Measurements from ENCODE around the gene ZFYVE19.

Gene ZFYVE19

GRCh38 chr15:40821195-40821594, 14.3 kb downstream of the ZFYVE19 start:
- DNase-seq, result no peak

GRCh38 chr15:40823572-40824343, 16.9 kb downstream of the ZFYVE19 start:
- no peak for DNase-seq

GRCh38 chr15:40825661-40826422, 19.0 kb downstream of the ZFYVE19 start:
- DNase-seq, result no peak

GRCh38 chr15:40826423-40827075, 19.7 kb downstream of the ZFYVE19 start:
- no peak for DNase-seq

GRCh38 chr15:40828447-40829036, 21.7 kb downstream of the ZFYVE19 start, which contains the start of gene PPP1R14D:
TSS of gene PPP1R14D (minus strand) at chr15:40828708. CDS start at chr15:40828641, 67 bp downstream.
- DNase-seq, result no peak

GRCh38 chr15:40829115-40829514, 22.2 kb downstream of the ZFYVE19 start:
- DNase-seq, result no peak

- no peak for DNase-seq
Measured at GRCh38 chr15:40830884-40831283, 24.0 kb downstream of the ZFYVE19 start.

- no peak for DNase-seq
Measured at GRCh38 chr15:40831861-40832260, 25.0 kb downstream of the ZFYVE19 start.

GRCh38 chr15:40832903-40833302, 26.0 kb downstream of the ZFYVE19 start:
- no peak for DNase-seq

GRCh38 chr15:40836020-40836419, 29.1 kb downstream of the ZFYVE19 start:
- no peak for DNase-seq

GRCh38 chr15:40838756-40839155, 31.9 kb downstream of the ZFYVE19 start:
- DNase-seq, result no peak

- DNase-seq, result no peak
Measured at GRCh38 chr15:40841741-40842140, 34.9 kb downstream of the ZFYVE19 start.

- DNase-seq, result no peak
Measured at GRCh38 chr15:40843261-40843884, 36.5 kb downstream of the ZFYVE19 start.

GRCh38 chr15:40843885-40844695, 37.2 kb downstream of the ZFYVE19 start, which contains the start of gene SPINT1:
TSS of gene SPINT1 (plus strand) at chr15:40844048. CDS start at chr15:40844555, 507 bp downstream.
- DNase-seq, result no peak

- no peak for DNase-seq
Measured at GRCh38 chr15:40844696-40845030, 37.8 kb downstream of the ZFYVE19 start.

- DNase-seq, result no peak
Measured at GRCh38 chr15:40845036-40845435, 38.1 kb downstream of the ZFYVE19 start.

GRCh38 chr15:40845511-40846284, 38.8 kb downstream of the ZFYVE19 start:
- DNase-seq, result peak; percentile 62

GRCh38 chr15:40846841-40847222, 39.9 kb downstream of the ZFYVE19 start:
- no peak for DNase-seq

- DNase-seq, result peak; percentile 97
Measured at GRCh38 chr15:40847223-40847961, 40.5 kb downstream of the ZFYVE19 start.

- peak; percentile 47 for DNase-seq
Measured at GRCh38 chr15:40850576-40851112, 43.8 kb downstream of the ZFYVE19 start.
